ELR (cell line): ENCODE results near the gene ITPK1.

Source experiments
- DNase-seq: peaks from one replicate; pipeline ENCODE4 v3.0.0-alpha.2; 2015; ENCODE audit warnings: low read depth

Gene ITPK1

DNA sequence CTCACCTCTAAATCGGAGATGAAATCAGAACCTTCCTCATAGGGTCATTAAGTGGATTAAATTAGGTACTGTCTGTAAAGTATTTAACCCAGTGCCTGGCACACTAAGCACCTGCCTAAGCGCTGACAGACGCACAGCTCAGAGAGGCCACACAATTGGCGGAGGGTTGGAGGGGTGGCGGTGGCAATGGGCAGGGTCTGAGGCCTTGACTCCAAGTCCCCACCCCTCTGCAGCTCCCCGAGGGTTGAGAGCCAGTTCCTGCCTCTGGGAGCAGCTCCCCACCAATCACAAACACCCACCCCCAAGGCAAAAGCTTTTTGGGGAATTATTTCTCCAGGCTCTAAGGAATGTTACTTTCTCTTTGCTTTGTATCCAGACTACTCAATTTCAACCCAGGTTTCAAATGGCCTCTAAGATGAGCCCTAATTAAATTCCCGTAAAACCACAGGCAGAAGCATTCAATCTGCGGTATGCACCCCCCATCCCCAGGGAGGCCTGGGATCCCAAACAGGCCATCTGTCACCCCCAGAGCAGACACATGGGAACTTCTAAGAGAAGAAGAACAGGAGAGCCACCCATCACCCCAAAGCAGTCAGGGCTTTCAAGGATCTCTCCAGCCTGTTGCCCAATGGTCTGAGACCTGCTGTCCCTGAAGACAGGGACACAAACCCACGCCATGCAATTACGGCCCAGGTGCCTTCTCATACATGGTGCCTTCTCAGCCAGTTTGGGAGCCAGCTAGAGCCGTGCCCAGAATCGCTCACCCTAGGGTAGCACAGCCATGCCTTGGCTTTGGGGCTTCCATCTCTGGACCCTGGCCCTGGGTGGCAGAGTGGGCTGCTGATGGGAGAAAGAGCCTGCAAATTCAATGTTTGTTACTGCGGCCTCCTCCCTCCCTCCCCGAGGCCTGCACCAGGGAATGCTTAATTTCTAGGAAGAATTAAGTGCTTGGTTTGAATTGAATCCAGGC, 126.7 kb downstream of the ITPK1 start:
- DNase-seq: no peak

GRCh38 chr14:92987713-92988510, 127.8 kb downstream of the ITPK1 start:
- no peak for DNase-seq

- DNase-seq: no peak
Measured at GRCh38 chr14:92987148-92987570, 128.6 kb downstream of the ITPK1 start.

- peak; percentile 51 for DNase-seq
Measured at GRCh38 chr14:92986254-92987147, 129.2 kb downstream of the ITPK1 start.

- no peak for DNase-seq
Measured at GRCh38 chr14:92985521-92985920, 130.2 kb downstream of the ITPK1 start.

- DNase-seq: no peak
Measured at GRCh38 chr14:92984896-92985295, 130.8 kb downstream of the ITPK1 start.

DNA sequence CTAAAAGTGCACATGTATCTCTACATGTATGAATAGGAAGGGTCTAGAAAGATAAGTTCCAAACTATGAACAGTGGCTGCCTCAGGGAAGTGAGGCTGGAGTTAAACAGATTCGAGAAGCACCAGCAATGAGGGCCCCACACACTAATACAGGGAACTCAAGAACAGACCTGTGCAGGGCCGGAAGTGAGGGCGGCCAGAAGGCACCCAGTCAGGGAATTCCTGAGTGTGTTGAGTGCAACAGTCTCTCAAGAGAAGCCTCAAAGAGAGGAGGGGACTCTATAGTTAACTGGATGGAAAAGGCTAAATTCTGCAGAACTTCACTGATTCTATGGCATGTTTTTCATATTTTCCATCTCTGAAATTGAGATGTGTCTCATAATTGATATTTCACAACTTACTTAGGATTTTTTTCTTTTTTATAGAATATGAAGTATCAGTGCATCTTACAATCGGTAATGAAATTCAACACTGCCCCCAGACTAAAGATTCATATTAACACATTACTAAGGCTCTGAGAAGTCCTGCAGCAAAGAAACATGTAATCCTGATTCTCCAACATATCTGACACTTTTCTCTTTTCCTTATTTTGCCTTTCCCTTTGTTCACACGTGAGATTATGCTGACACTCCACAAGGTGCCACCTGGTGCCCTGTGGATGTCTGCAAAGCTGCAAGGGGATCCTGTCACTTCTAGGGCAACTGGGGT, 131.5 kb downstream of the ITPK1 start:
- no peak for DNase-seq

DNA sequence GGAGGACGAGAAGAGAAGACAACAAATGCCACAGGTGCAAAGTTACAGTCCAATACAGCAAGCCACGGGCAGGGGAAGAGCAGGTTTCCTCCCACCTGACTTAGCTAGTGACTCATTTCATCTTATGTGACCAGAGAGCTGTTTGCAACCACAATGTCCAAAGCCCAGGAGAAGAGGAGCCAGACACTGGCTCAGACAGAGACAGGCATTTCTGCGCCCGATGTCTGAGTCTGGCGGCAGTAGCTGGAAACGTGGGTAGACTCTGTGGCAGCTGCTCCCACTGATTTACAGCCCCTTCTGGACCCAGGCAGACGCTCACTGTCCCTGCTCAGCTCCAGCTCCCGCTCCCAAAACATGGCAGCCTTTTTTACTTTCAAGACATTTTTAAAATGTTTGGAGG, 132.8 kb downstream of the ITPK1 start:
- DNase-seq: no peak

DNA sequence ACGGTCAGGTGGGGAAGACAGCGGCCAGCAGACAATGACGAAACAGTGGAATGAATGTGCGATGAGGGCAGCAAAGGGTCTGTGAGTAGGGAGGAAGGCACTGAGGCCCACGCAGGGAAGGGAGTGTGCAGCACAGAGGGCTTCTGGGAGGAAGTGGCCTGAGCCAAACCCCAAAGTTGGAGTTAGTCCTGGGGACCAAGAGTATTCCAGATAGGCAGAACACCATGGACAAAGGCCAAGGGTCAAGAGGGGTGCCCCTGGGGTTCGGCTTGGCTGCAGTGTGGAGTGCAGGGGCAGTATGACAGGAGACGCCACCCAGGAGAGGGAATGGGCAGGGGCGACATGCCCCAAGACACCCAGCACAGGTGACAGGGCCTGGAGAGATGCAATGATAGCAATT, 134.0 kb downstream of the ITPK1 start:
- DNase-seq: no peak

DNA sequence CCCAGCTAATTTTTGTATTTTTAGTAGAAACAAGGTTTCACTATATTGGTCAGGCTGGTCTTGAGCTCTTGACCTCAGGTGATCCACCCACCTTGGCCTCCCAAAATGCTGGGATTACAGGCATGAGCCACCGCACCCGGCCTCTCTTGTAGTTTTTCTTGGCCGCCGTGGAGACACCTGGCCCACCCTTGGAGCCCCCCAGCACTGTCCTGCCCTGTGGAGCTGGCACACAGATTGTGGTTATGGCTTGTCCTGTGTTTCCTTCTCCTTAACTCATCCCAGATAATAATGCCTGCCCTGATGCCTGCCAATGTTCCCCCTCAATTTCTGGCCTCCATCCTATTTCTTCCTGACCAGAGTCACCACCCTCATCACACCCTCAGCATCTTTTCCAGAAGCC, 134.9 kb downstream of the ITPK1 start:
- no peak for DNase-seq

GRCh38 chr14:92978229-92979021, 137.3 kb downstream of the ITPK1 start:
- DNase-seq: no peak

GRCh38 chr14:92976268-92976667, 139.5 kb downstream of the ITPK1 start:
- DNase-seq: no peak

GRCh38 chr14:92974541-92975345, 141.0 kb downstream of the ITPK1 start:
- DNase-seq: no peak

- no peak for DNase-seq
Measured at GRCh38 chr14:92973798-92974372, 141.8 kb downstream of the ITPK1 start.

DNA sequence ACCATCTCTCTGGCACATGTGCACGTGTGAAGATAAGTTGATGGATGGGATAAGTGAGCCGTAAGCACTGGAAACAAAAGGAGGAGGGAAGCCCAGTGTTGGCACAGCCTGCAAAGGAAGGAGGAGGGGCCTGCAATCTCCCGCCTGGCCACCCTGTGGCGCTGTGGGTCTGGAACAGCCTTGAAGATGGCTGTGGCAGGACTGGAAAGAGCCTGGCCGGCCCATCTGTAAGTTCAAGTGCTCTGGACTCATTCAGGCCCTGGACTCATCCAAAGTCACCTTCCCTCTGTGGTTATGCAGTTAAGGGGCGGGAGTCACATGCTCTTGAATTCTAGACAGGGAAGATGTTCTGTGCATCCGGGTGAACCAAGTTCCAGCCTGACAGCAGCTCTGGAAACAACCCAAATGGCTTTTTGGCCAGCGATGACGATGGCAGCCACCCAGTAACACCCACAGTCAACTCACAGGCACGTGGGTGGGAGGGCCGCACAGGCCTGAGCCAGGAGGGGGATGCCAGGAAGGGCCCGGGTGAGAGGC, 142.4 kb downstream of the ITPK1 start:
- peak; percentile 54 for DNase-seq

GRCh38 chr14:92971601-92972180, 144.0 kb downstream of the ITPK1 start:
- DNase-seq: no peak

DNA sequence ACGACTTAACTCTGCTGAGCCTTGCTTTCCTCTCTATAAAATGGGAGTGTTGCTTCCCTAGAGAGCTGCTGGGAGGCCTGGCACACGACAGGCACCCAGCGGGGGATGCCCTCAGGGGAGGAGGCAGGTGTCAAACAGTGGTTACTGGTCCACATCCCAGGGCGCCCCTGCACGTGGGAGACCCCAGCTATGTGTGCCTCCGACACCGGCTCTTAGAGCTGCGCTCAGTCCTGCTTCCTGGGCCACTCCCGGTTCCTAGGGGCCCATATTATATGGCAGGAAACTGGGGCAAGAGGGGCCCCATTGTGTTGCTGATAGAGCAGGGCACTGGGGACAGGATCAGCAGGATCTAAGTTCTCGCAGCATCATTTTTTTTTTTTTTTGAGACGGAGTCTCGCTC, 145.5 kb downstream of the ITPK1 start:
- no peak for DNase-seq

GRCh38 chr14:92969871-92970270, 145.9 kb downstream of the ITPK1 start:
- DNase-seq: no peak

- DNase-seq: no peak
Measured at GRCh38 chr14:92969430-92969829, 146.3 kb downstream of the ITPK1 start.
